Measurements from ENCODE around the gene ZFHX3. TPM values are rescaled to one million over a fixed set of nuclear protein-coding genes. Genes with fewer than 3 reads are reported as not detected.
A peak's percentile ranks its signal among the peaks of the same experiment; 100 is the strongest.

ZFHX3 gene
- total RNA-seq, 1 experiment from 2014 or later, result 21.8 TPM

DNA sequence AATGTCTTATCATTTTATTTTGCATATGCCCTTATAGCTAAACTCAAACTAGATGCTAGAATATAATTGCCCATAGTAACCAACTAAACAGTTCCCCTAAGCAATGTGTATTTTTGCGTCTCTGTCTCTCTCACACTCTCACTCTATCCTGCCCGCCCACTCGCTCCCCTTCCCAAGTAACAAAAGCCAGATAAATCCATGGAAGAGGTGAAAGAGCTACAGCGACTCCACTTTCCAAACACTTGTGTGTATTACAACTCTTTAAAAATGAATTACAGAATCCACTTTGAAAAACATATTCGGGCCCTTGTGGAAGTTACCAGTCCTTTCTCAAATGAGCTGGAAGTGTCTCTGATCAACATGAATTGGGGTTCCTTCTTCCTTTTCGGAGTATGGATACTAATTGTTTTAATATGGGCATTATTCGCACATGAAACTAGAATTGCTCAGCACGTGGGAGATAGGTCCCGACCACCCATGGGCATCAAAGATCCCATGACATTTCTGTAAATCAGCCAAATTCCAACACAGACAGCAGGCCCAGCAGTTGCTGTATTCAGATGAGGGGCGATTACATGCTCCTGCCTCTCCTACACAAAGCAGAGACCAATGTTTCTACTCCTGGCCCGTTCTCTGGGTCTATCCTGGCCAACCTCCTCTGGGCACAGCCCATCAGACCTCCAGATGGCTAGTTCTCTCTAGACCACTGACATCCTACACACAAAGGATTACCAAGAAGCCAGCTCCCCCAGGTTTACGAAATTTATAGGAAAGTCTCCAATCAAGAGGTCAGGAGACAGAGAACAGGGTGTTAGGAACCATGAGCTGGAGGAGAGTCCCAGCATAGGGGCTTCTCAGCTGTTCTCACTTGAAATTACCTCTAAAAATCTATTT, 121.5 kb downstream of the ZFHX3 start:
- POLR2A ChIA-PET (ENCODE audit: low non-redundant PET), result no interaction called here

DNA sequence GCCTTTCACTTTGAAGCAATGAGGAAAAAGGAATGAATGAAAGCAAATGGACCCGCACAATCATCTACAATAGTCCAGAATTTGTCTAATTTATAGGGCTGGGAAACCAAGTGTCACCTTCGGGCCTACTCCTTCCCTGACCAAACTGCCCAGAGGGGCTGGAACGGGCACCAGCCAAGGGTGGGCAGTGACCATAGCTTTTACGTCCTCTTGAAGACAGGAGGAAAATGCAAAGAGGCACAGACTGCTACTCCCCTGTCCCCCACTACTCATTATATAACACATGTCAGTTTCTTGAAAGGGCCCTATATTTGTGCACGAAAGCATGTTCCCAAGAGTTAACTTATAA, 122.3 kb downstream of the ZFHX3 start:
- CTCF ChIA-PET, result interaction anchor here (0.6 kb wide), 1 partner anchor 251 kb away, joined by 6 read pairs; no protein-coding TSS in a partner anchor
- no peaks in the 10 kb centered on the region for H3K9me3 ChIP-seq (ENCODE audit: low read depth, low read length, poor library complexity, severe bottlenecking)
- H3K4me1 ChIP-seq (ENCODE audit: insufficient read depth, low read length, poor library complexity, severe bottlenecking), result peaks cover 63% of the 10 kb centered on the region
- H3K27me3 ChIP-seq (replicated peaks; ENCODE audit: insufficient read depth, low read depth, low read length, poor library complexity), result no peaks in the 10 kb centered on the region
- no peak for TF ChIP-seq EZH2 (IDR thresholded peaks at IDR 0.05; ENCODE audit: borderline replicate concordance, low read depth, low read length, poor library complexity, severe bottlenecking)
- TF ChIP-seq, protein P1, sequence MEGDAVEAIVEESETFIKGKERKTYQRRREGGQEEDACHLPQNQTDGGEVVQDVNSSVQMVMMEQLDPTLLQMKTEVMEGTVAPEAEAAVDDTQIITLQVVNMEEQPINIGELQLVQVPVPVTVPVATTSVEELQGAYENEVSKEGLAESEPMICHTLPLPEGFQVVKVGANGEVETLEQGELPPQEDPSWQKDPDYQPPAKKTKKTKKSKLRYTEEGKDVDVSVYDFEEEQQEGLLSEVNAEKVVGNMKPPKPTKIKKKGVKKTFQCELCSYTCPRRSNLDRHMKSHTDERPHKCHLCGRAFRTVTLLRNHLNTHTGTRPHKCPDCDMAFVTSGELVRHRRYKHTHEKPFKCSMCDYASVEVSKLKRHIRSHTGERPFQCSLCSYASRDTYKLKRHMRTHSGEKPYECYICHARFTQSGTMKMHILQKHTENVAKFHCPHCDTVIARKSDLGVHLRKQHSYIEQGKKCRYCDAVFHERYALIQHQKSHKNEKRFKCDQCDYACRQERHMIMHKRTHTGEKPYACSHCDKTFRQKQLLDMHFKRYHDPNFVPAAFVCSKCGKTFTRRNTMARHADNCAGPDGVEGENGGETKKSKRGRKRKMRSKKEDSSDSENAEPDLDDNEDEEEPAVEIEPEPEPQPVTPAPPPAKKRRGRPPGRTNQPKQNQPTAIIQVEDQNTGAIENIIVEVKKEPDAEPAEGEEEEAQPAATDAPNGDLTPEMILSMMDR (conservative IDR thresholded peaks at IDR 0.05; ENCODE audit: low read depth, low read length), result no peak
- no TSS peak for BruUV-seq (replicated peaks)
- H3K36me3 ChIP-seq (ENCODE audit: insufficient read depth, low read length, poor library complexity, severe bottlenecking), result no peaks in the 10 kb centered on the region
- H3K27ac ChIP-seq (ENCODE audit: low read depth, low read length, poor library complexity, severe bottlenecking), result no peak overlapping the region
- POLR2A ChIA-PET (ENCODE audit: low non-redundant PET), result no interaction called here
- DNase-seq (ENCODE audit: low spot score), result no peak
- intact Hi-C loops (cut with micrococcal nuclease; ENCODE audit: unreplicated experiment), result no loop called here
- H3K4me3 ChIP-seq (ENCODE audit: low read depth, low read length, poor library complexity, severe bottlenecking), result no peak overlapping the region

More for the DNA sequence above, 121.5 kb downstream of the ZFHX3 start:
- DNase-seq (ENCODE audit: low spot score), result no peak
- Histone ChIP-seq H3K36me3 (ENCODE audit: insufficient read depth, low read length, poor library complexity, severe bottlenecking) (no peaks in the 10 kb centered on the region), H3K9me3 (ENCODE audit: low read depth, low read length, poor library complexity, severe bottlenecking) (no peaks in the 10 kb centered on the region), H3K4me3 (ENCODE audit: low read depth, low read length, poor library complexity, severe bottlenecking) (no peak overlapping the region), H3K4me1 (ENCODE audit: insufficient read depth, low read length, poor library complexity, severe bottlenecking) (peaks cover 68% of the 10 kb centered on the region), H3K27ac (ENCODE audit: low read depth, low read length, poor library complexity, severe bottlenecking) (peak overlapping the region; percentile 55), H3K27me3 (replicated peaks; ENCODE audit: insufficient read depth, low read depth, low read length, poor library complexity) (no peaks in the 10 kb centered on the region)
- intact Hi-C loops (cut with micrococcal nuclease; ENCODE audit: unreplicated experiment), result no loop called here
- no peak for TF ChIP-seq EZH2 (IDR thresholded peaks at IDR 0.05; ENCODE audit: borderline replicate concordance, low read depth, low read length, poor library complexity, severe bottlenecking)
- TF ChIP-seq, protein P1 (conservative IDR thresholded peaks at IDR 0.05; ENCODE audit: low read depth, low read length), result no peak
- no TSS peak for BruUV-seq (replicated peaks)
- CTCF ChIA-PET, result interaction anchor here (0.6 kb wide), 1 partner anchor 250 kb away, joined by 6 read pairs; no protein-coding TSS in a partner anchor

DNA sequence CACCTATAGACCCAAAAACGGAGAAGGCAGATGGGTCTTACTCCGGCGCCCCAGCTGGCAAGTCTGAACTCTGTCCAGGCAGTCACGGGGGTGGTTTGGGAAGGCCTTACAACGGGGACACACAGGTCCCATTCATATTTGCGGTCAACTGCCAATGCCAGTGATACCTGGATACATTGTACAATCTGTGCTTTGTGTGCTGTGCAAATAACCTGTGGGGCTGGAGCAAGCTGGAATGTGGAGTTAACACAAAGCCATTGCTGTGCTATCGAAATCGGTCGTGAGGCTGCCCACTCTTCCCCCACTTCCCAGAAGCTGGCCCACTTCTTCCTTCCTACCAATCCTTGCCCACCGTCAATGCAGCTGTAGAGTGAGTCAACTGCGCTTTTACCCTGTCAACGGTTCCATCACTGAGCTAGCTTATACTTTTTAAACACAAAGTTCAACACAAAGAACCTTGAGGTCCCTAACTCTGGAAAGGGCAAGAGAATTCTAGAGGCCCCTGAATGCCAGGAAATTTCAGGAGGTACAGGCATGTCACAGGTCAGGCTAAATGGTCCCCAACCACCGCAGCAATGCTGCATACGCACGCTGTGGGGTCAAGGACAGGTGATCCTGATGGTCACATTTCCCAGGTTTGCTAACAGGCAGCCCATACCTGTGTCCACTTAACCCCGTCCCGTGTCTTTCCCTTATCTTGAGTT, 122.8 kb downstream of the ZFHX3 start:
- Histone ChIP-seq H3K27ac (ENCODE audit: low read depth, low read length, poor library complexity, severe bottlenecking) (no peak overlapping the region), H3K27me3 (replicated peaks; ENCODE audit: insufficient read depth, low read depth, low read length, poor library complexity) (no peaks in the 10 kb centered on the region), H3K9me3 (ENCODE audit: low read depth, low read length, poor library complexity, severe bottlenecking) (no peaks in the 10 kb centered on the region), H3K4me1 (ENCODE audit: insufficient read depth, low read length, poor library complexity, severe bottlenecking) (peaks cover 57% of the 10 kb centered on the region), H3K36me3 (ENCODE audit: insufficient read depth, low read length, poor library complexity, severe bottlenecking) (no peaks in the 10 kb centered on the region), H3K4me3 (ENCODE audit: low read depth, low read length, poor library complexity, severe bottlenecking) (no peak overlapping the region)
- ChIA-PET CTCF (no interaction called here), POLR2A (ENCODE audit: low non-redundant PET) (no interaction called here)
- intact Hi-C loops (cut with micrococcal nuclease; ENCODE audit: unreplicated experiment), result no loop called here
- no peak for TF ChIP-seq EZH2 (IDR thresholded peaks at IDR 0.05; ENCODE audit: borderline replicate concordance, low read depth, low read length, poor library complexity, severe bottlenecking)
- TF ChIP-seq, protein P1 (conservative IDR thresholded peaks at IDR 0.05; ENCODE audit: low read depth, low read length), result no peak
- BruUV-seq (replicated peaks), result no TSS peak
- no peak for DNase-seq (ENCODE audit: low spot score)

All from A673 (cell line).